Measurements from ENCODE around the gene STRADA. TPM values are rescaled to one million over a fixed set of nuclear protein-coding genes. Genes with fewer than 3 reads are reported as not detected.

Gene STRADA
- total and polyA plus RNA-seq, 10 of the 15 experiments (the other 5 are each of a cell fraction or from before 2014, with no cell fraction given) = 13.3 to 54.1 (median 44.0) TPM

GRCh38 chr17:63697341-63698286 is 44.0 kb downstream of the STRADA start (continued):
- TF ChIP-seq HDGF (IDR thresholded peaks at IDR 0.05) (no peak), STAT1 (conservative IDR thresholded peaks at IDR 0.05) (no peak), BCL11A (IDR thresholded peaks at IDR 0.05; ENCODE audit: low read depth, low read length) (0 out of 2 replicates have a peak, but pooled peaks have one; percentile 25), ASH2L (IDR thresholded peaks at IDR 0.05; ENCODE audit: borderline replicate concordance, low read depth) (no peak), HCFC1 (IDR thresholded peaks at IDR 0.05; ENCODE audit: low read length) (no peak; the same call in 1 of the 2 replicates), CREM (IDR thresholded peaks at IDR 0.05; ENCODE audit: low read depth) (peak; percentile 23; the same call in 1 of the 2 replicates), PBX3 (IDR thresholded peaks at IDR 0.05; ENCODE audit: insufficient replicate concordance, low read depth, low read length) (no peak), TCF12 (IDR thresholded peaks at IDR 0.05; ENCODE audit: low read depth, low read length) (no peak), E2F8 (IDR thresholded peaks at IDR 0.05; ENCODE audit: low read depth, partially characterized antibody) (no peak), RELA (IDR thresholded peaks at IDR 0.05; ENCODE audit: borderline replicate concordance, partially characterized antibody) (no peak), TARDBP (IDR thresholded peaks at IDR 0.05; ENCODE audit: borderline replicate concordance) (no peak; the same call in 1 of the 2 replicates), NBN (IDR thresholded peaks at IDR 0.05) (peak; percentile 83), STAT3 (IDR thresholded peaks at IDR 0.05; ENCODE audit: low read depth, low read length) (no peak), ZNF274 (IDR thresholded peaks at IDR 0.05; ENCODE audit: insufficient read depth, insufficient read length) (no peak), MEF2A (IDR thresholded peaks at IDR 0.05; ENCODE audit: insufficient read depth, low read depth, low read length) (no peak), SIN3A (IDR thresholded peaks at IDR 0.05; ENCODE audit: low read depth, low read length) (peak; percentile 60; the same call in 1 of the 2 replicates), ZNF207 (IDR thresholded peaks at IDR 0.05; ENCODE audit: borderline replicate concordance) (no peak), YY1 (IDR thresholded peaks at IDR 0.05; ENCODE audit: low read depth, low read length) (peak; percentile 55), TCF3 (IDR thresholded peaks at IDR 0.05; ENCODE audit: borderline replicate concordance, insufficient read depth, low read depth, low read length) (0 out of 2 replicates have a peak, but pooled peaks have one; percentile 52), SKIL (IDR thresholded peaks at IDR 0.05; ENCODE audit: low read depth, poor library complexity, severe bottlenecking) (no peak)
- TF ChIP-seq, protein P1, sequence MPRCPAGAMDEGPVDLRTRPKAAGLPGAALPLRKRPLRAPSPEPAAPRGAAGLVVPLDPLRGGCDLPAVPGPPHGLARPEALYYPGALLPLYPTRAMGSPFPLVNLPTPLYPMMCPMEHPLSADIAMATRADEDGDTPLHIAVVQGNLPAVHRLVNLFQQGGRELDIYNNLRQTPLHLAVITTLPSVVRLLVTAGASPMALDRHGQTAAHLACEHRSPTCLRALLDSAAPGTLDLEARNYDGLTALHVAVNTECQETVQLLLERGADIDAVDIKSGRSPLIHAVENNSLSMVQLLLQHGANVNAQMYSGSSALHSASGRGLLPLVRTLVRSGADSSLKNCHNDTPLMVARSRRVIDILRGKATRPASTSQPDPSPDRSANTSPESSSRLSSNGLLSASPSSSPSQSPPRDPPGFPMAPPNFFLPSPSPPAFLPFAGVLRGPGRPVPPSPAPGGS (IDR thresholded peaks at IDR 0.05; ENCODE audit: borderline replicate concordance, insufficient read depth, low read depth, low read length, poor library complexity, severe bottlenecking) = peak; percentile 59
- TF ChIP-seq, protein P2, sequence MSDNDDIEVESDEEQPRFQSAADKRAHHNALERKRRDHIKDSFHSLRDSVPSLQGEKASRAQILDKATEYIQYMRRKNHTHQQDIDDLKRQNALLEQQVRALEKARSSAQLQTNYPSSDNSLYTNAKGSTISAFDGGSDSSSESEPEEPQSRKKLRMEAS (IDR thresholded peaks at IDR 0.05; ENCODE audit: low read depth, low read length) = 0 out of 2 replicates have a peak, but pooled peaks have one; percentile 13
